Activated naive CD8-positive, alpha-beta T cell treated with anti-CD3 and anti-CD28 coated beads, Interleukin-2, amount 50 U/mL, for 16 hours (primary cell): ENCODE data around the gene SIGMAR1.

Experiments used
- DNase-seq: peaks from one replicate; pipeline ENCODE4 v3.0.0-alpha.2; 2020; ENCODE audit warnings: low read depth, low spot score

SIGMAR1 gene

GRCh38 chr9:34637356-34638137 lies at the start of gene SIGMAR1:
Gene SIGMAR1 (minus strand): TSS chr9:34637787. CDS start chr9:34637697, 90 bp downstream.
- peak; percentile 88 for DNase-seq

- DNase-seq = no peak
Observed at GRCh38 chr9:34686732-34687131, 49.1 kb upstream of the SIGMAR1 start.

GRCh38 chr9:34686231-34686630 lies 48.6 kb upstream of the SIGMAR1 start:
- no peak for DNase-seq

- DNase-seq = no peak
Observed at GRCh38 chr9:34685591-34685990, 48.0 kb upstream of the SIGMAR1 start.

GRCh38 chr9:34684816-34685215 lies 47.2 kb upstream of the SIGMAR1 start:
- DNase-seq = no peak

GRCh38 chr9:34684145-34684544 lies 46.6 kb upstream of the SIGMAR1 start:
- DNase-seq = no peak

GRCh38 chr9:34675869-34676268 lies 38.3 kb upstream of the SIGMAR1 start:
- DNase-seq = no peak

GRCh38 chr9:34675048-34675714 lies 37.6 kb upstream of the SIGMAR1 start:
- peak; percentile 32 for DNase-seq

- no peak for DNase-seq
Observed at GRCh38 chr9:34674440-34674839, 36.9 kb upstream of the SIGMAR1 start.

- no peak for DNase-seq
Observed at GRCh38 chr9:34671307-34671706, 33.7 kb upstream of the SIGMAR1 start.

- no peak for DNase-seq
Observed at GRCh38 chr9:34669809-34670562, 32.4 kb upstream of the SIGMAR1 start.

GRCh38 chr9:34665381-34666250 lies 28.0 kb upstream of the SIGMAR1 start:
- DNase-seq = peak; percentile 61

GRCh38 chr9:34665067-34665380 lies 27.4 kb upstream of the SIGMAR1 start:
- DNase-seq = no peak

GRCh38 chr9:34664281-34665066 lies 26.9 kb upstream of the SIGMAR1 start:
- DNase-seq = no peak

GRCh38 chr9:34663303-34663605 lies 25.7 kb upstream of the SIGMAR1 start:
- DNase-seq = no peak

GRCh38 chr9:34662526-34663302 lies 25.1 kb upstream of the SIGMAR1 start, which contains the start of gene CCL27:
Gene CCL27 (minus strand): TSS chr9:34662657. CDS start chr9:34662633, 24 bp downstream.
- no peak for DNase-seq

- DNase-seq = no peak
Observed at GRCh38 chr9:34659592-34660253, 22.1 kb upstream of the SIGMAR1 start.

GRCh38 chr9:34658461-34658860 lies 20.9 kb upstream of the SIGMAR1 start:
- DNase-seq = no peak

- no peak for DNase-seq
Observed at GRCh38 chr9:34656992-34657391, 19.4 kb upstream of the SIGMAR1 start.

- DNase-seq = no peak
Observed at GRCh38 chr9:34655394-34655793, 17.8 kb upstream of the SIGMAR1 start.
